Endothelial cell (in vitro differentiated cells): ENCODE results near the gene DNAJC1. TPM values are rescaled to one million over a fixed set of nuclear protein-coding genes. Genes with fewer than 3 reads are reported as not detected.
A peak's percentile ranks its signal among the peaks of the same experiment; 100 is the strongest.

Source experiments
- DNase-seq: peaks from one replicate; pipeline ENCODE4 v3.0.0; 2021; ENCODE audit warnings: low spot score
- H3K27ac Mint-ChIP-seq: one replicate; pipeline ENCODE4 v1.8.0; 2021; ENCODE audit warnings: mixed read lengths, inconsistent platforms; ENCODE audit not compliant: unreplicated experiment
- H3K27me3 Mint-ChIP-seq: one replicate; pipeline ENCODE4 v1.8.0; 2021; ENCODE audit warnings: mild to moderate bottlenecking, moderate library complexity, mixed read lengths, inconsistent platforms; ENCODE audit not compliant: unreplicated experiment
- H3K36me3 Mint-ChIP-seq: one replicate; pipeline ENCODE4 v1.8.0; 2021; ENCODE audit warnings: mild to moderate bottlenecking, low read depth, mixed read lengths, inconsistent platforms; ENCODE audit not compliant: unreplicated experiment
- H3K4me1 Mint-ChIP-seq: one replicate; pipeline ENCODE4 v1.8.0; 2021; ENCODE audit warnings: mild to moderate bottlenecking, mixed read lengths, inconsistent platforms; ENCODE audit not compliant: unreplicated experiment
- H3K4me3 Mint-ChIP-seq: one replicate; pipeline ENCODE4 v1.8.0; 2021; ENCODE audit warnings: mild to moderate bottlenecking, mixed read lengths, inconsistent platforms; ENCODE audit not compliant: unreplicated experiment
- H3K9me3 Mint-ChIP-seq: one replicate; pipeline ENCODE4 v1.8.0; 2021; ENCODE audit warnings: mixed read lengths, inconsistent platforms; ENCODE audit not compliant: unreplicated experiment
- total RNA-seq: library from RNA; stranded (reverse); fragmentation: NEBNext Ultra II Directional; extraction: Animal tissue kit (Norgen Biotek cat#: 25700); gene quantifications from one replicate; pipeline ENCODE4 v1.2.1, GENCODE V29; 2021; ENCODE audit not compliant: unreplicated experiment
- TF ChIP-seq, protein P1 (sequence below): fragments of 200-600 bp; sonication (generic); IDR thresholded peaks from one replicate; pipeline ENCODE4 v1.5.0; 2021; ENCODE audit warnings: antibody characterized with exemption; ENCODE audit not compliant: unreplicated experiment

Gene DNAJC1
- total RNA-seq, 1 donor from 2014 or later, result 32.0 TPM

DNA sequence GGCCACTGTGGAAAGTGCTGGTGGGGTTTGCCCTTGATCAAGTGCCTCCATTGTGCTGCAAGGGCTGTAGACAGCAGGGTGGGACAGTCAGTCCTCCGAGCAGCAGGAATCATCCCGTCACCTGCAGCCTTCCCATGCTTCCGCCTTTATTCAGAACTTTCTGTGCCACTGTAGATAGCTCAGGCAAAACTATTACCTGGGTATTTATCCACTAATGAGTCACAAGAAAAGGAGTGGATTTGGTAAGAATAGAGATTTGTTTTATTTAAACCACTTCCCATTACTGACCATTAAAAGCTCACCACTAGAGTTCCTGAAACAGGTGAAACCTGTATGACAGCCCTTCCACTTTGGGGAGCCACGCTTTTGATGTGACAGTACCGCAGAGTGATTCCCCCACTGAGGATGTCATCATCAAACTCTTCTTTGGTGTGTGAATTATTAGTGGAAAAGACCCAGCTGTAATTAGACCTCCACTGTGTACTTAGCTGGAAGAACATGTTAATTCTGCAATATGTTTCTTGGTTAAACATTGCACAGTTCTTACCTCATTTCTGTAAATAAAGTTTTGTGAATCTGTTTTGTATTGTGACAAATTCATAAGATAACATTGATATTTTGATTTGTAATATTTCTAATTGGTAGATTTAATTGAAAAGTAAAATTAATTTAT lies 260.7 kb downstream of the DNAJC1 start:
- H3K27me3 Mint-ChIP-seq, result peaks cover 19% of the 10 kb centered on the region
- TF ChIP-seq, protein P1, sequence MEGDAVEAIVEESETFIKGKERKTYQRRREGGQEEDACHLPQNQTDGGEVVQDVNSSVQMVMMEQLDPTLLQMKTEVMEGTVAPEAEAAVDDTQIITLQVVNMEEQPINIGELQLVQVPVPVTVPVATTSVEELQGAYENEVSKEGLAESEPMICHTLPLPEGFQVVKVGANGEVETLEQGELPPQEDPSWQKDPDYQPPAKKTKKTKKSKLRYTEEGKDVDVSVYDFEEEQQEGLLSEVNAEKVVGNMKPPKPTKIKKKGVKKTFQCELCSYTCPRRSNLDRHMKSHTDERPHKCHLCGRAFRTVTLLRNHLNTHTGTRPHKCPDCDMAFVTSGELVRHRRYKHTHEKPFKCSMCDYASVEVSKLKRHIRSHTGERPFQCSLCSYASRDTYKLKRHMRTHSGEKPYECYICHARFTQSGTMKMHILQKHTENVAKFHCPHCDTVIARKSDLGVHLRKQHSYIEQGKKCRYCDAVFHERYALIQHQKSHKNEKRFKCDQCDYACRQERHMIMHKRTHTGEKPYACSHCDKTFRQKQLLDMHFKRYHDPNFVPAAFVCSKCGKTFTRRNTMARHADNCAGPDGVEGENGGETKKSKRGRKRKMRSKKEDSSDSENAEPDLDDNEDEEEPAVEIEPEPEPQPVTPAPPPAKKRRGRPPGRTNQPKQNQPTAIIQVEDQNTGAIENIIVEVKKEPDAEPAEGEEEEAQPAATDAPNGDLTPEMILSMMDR, result no peak
- peaks cover 26% of the 10 kb centered on the region for H3K36me3 Mint-ChIP-seq
- H3K27ac Mint-ChIP-seq, result no peak overlapping the region
- H3K4me1 Mint-ChIP-seq, result peaks cover 25% of the 10 kb centered on the region
- DNase-seq, result no peak
- no peaks in the 10 kb centered on the region for H3K9me3 Mint-ChIP-seq
- no peak overlapping the region for H3K4me3 Mint-ChIP-seq

DNA sequence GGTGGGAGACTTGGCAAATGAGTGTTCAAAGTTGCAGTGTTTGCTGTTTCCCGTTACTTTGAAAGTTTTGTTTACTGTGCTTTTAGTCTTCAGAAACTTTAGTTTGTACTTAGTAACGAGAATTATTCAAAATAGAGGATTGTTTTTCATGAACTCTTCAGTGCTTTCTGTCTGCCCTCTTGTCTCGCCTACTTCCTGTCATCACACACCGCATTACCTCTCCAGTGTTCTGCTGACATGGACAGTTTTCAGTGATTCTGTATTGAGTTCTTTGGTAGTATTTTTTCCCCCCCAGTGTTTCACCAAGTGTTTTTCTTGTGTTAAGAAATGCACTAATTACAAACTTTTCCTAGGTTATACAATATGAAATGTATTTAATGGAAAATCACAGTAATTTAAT lies 262.5 kb downstream of the DNAJC1 start:
- TF ChIP-seq, protein P1, result no peak
- Mint-ChIP-seq H3K4me1 (peaks cover 35% of the 10 kb centered on the region), H3K27ac (peak overlapping the region; percentile 51), H3K9me3 (no peaks in the 10 kb centered on the region), H3K36me3 (peaks cover 37% of the 10 kb centered on the region), H3K4me3 (no peak overlapping the region), H3K27me3 (peaks cover 16% of the 10 kb centered on the region)
- DNase-seq, result no peak

GRCh38 chr10:21737106-21737505 lies 266.4 kb downstream of the DNAJC1 start:
- Mint-ChIP-seq H3K27ac (no peak overlapping the region), H3K36me3 (peaks cover 34% of the 10 kb centered on the region), H3K4me3 (no peak overlapping the region), H3K9me3 (no peaks in the 10 kb centered on the region), H3K27me3 (peaks cover 14% of the 10 kb centered on the region), H3K4me1 (peaks cover 36% of the 10 kb centered on the region)
- no peak for DNase-seq
- TF ChIP-seq, protein P1, result no peak

- H3K27ac Mint-ChIP-seq, result no peak overlapping the region
- H3K27me3 Mint-ChIP-seq, result peaks cover 7% of the 10 kb centered on the region
- peaks cover 25% of the 10 kb centered on the region for H3K36me3 Mint-ChIP-seq
- no peak overlapping the region for H3K4me3 Mint-ChIP-seq
- DNase-seq, result no peak
- TF ChIP-seq, protein P1, result no peak
- H3K4me1 Mint-ChIP-seq, result peaks cover 25% of the 10 kb centered on the region
- H3K9me3 Mint-ChIP-seq, result no peaks in the 10 kb centered on the region
Measured at GRCh38 chr10:21733710-21734109, 269.8 kb downstream of the DNAJC1 start.

DNA sequence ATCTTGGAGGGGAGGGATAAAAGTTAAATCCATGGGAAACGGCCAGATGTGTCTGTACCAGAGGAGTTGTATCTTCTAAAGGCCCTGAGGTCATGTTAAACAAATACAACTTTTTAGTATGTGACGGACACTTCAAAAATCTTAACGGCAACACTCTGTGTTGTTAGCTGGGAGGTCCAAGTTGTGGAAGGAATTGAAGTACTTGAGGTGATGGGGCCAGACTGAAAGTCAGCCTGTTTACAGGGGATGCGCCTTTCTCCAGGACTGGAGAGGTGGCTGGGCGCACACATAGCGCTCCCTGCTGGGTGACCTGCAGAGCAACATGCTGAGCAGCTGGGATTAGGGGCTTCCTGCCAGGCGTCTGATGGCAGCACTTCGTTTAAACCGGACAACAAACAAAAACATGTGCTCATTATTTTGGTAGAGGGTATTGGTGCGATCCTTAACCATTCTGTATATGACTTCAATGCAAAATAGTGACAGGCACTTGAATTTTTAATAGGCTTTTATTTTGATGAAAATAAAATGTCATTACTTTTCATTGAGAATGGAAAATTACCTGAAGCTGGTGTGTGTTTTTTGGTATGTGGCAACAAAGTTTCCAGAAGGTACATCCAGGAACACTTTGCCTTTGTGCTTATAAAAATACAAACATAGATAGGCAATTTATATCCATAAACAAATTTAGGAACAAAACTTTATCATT lies 271.3 kb downstream of the DNAJC1 start:
- H3K27me3 Mint-ChIP-seq, result peaks cover 5% of the 10 kb centered on the region
- no peak overlapping the region for H3K27ac Mint-ChIP-seq
- TF ChIP-seq, protein P1, result peak; percentile 75
- peaks cover 36% of the 10 kb centered on the region for H3K4me1 Mint-ChIP-seq
- peak; percentile 79 for DNase-seq
- peaks cover 23% of the 10 kb centered on the region for H3K36me3 Mint-ChIP-seq
- H3K9me3 Mint-ChIP-seq, result no peaks in the 10 kb centered on the region
- peak overlapping the region; percentile 56 for H3K4me3 Mint-ChIP-seq
